Measurements from ENCODE around the gene ONECUT3.

ONECUT3 gene

DNA sequence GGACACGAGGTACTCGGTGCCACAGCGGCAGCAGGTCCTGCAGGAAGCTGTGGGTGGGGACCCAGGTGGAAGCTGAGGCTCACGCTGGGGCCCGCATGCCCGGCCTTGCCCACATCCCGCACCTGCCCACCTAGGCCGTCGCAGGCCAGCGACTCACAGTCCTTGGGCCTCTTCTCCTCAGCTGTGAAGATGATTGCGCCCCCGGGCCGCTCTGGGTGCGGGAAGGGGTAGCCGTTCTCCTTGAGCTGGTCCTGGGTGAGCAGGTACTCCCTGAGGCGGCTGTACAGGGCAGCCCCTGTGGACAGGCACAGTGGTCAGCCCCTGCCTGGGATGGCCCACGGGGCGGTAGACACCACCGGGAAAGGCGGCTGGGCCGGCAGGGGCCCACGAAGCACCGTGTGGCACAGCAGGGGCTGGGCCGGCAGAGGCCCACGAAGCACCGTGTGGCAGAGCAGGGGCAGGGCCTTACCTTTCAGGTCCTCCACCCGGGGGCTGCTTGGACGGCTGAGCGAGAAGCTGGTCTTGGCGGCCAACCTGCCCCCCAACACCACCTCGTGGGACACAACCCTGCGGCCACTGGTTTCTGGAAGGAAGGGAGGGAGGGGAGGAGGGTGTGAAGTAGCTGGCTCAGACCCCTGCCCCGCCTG lies 65.4 kb downstream of the ONECUT3 start:
- Histone ChIP-seq H3K4me3 (no peak overlapping the region), H3K4me1 (no peaks in the 10 kb centered on the region), H3K36me3 (replicated peaks) (peaks cover 50% of the 10 kb centered on the region), H3K27me3 (ENCODE audit: low read depth) (no peaks in the 10 kb centered on the region), H3K9me3 (no peaks in the 10 kb centered on the region)
- no peak for DNase-seq (ENCODE audit: low spot score in 2 of 2)
- in situ Hi-C loops (cut with MboI; ENCODE audit: low sequenced_read_pairs), result no loop called here

DNA sequence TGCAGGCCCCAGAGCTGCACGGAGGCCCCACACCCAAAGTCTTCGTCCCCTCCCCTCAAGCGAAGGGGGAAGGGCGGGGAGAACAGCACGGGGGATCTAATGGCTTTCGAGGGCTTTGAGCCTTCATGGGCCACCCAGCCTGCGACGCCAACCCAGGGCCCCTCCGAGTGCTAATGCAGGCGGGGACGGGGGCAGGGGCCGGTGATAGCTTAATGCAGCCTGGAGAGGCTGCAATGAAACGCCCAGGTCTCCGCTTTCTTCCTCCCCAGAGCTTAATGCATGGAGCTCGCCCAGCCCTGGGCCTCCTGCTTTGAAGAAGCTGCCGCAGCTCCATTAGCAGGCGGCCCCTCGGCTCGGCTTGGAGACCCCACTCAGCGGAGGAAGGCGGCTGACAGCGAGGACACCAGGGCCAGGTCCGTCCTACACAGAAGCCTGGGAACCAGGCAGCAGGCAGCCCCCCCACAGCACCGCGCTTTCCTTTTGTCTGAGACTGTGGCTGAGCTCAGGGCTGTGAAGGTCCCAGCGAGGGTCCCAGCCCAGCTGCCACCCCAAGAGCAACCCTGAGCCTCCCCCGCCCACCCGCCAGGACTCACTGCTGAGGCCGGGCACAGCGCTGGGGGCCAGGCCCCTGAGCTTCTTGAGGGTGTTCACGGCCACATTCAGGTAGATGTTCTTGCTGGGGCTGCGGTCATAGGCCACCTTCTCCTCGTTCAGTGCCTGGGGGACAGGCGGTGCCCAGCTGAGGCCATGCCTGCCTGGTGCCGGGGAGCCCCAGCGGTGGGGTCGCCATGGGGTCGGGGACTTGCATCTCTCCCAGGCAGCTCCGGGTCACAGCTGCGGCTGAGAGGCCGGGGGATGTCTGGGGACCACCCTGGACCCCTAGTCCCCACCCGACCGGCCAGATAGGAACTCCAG lies 66.3 kb downstream of the ONECUT3 start:
- in situ Hi-C loops (cut with MboI; ENCODE audit: low sequenced_read_pairs), result no loop called here
- Histone ChIP-seq H3K4me1 (no peaks in the 10 kb centered on the region), H3K9me3 (no peaks in the 10 kb centered on the region), H3K4me3 (no peak overlapping the region), H3K36me3 (replicated peaks) (peaks cover 58% of the 10 kb centered on the region), H3K27me3 (ENCODE audit: low read depth) (no peaks in the 10 kb centered on the region)
- DNase-seq (ENCODE audit: low spot score in 2 of 2), result no peak

DNA sequence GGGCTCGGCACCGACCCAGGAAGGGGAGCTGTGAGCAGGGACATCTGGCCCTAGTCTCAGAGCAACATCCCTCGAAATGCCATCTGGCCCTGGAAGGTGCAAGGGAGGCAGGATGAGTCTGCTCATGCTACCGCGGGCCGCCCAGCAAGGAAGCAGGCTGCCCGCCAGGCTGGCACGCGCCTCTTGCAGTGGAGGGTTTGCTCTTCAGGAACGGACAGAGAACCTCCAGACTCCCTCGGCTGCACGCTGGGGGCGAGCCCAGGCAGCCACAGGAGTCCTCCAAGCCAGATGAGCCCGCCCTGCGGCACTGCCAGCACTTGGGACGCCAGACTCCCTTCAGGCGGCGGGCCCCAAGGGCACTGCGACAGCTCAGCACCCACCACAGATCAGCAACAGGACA lies 68.9 kb downstream of the ONECUT3 start:
- in situ Hi-C loops (cut with MboI; ENCODE audit: low sequenced_read_pairs), result no loop called here
- no peak overlapping the region for H3K4me3 ChIP-seq
- H3K9me3 ChIP-seq, result no peaks in the 10 kb centered on the region
- H3K36me3 ChIP-seq (replicated peaks), result peaks cover 50% of the 10 kb centered on the region
- H3K27me3 ChIP-seq (ENCODE audit: low read depth), result no peaks in the 10 kb centered on the region
- DNase-seq (ENCODE audit: low spot score in 2 of 2), result no peak
- H3K4me1 ChIP-seq, result no peaks in the 10 kb centered on the region

DNA sequence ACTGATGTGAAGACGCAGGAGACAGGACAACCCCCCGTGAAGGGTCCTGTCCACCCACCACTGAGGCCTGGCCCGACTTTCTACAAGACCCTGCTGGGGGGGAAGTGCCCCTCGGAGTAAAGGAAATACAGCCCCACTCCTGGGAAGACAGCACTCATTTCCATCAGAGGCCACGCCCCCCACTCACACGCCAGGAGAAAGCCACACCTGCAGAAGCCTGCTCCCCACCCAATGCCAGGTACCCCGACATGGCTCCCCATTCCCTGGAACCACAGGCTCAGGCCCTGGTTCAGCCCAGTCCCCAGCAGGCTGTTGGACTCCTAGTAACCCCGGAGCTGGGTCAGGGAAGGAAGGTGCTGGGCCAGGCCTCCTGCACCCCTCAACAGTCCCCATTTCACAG lies 69.7 kb downstream of the ONECUT3 start:
- Histone ChIP-seq H3K36me3 (replicated peaks) (peaks cover 42% of the 10 kb centered on the region), H3K4me3 (no peak overlapping the region)
- in situ Hi-C loops (cut with MboI; ENCODE audit: low sequenced_read_pairs), result no loop called here

DNA sequence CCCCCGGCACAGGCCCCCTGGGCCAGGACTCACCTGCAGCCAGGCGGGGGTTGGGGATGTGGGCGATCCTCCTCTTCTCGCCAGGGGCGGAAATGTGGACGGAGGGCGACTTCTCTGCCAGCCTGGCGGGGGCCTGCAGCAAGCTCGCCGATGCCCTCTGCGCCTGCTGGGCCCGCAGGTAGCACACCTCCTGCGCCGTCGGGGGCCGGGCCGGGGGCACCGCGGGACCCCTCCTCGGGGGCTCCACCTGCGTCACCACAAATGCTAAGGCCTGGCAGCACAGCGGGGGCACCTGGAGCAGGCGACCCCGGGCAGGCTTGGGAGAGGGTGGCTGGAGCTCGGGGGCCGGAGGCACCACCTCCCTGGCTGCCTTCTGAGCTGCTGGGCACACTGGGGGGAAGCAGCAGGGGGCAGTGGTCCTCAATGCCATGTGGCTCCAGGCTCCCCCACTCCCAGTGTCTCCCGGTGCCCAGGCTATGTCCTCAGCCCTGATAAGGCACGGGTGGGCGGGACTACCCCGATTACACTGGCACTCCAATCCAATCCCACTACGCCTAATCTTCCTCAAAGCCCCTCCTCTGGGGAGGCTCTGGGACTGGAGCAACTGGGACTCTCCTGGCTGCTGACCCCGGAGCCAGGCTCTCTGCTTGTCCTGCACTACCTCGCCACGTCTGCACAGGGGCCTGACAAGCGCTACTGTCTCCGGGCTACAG lies 70.4 kb downstream of the ONECUT3 start:
- no peaks in the 10 kb centered on the region for H3K27me3 ChIP-seq (ENCODE audit: low read depth)
- H3K4me1 ChIP-seq, result no peaks in the 10 kb centered on the region
- in situ Hi-C loops (cut with MboI; ENCODE audit: low sequenced_read_pairs), result no loop called here
- H3K4me3 ChIP-seq, result no peak overlapping the region
- H3K9me3 ChIP-seq, result no peaks in the 10 kb centered on the region
- DNase-seq (ENCODE audit: low spot score in 2 of 2), result no peak
- H3K36me3 ChIP-seq (replicated peaks), result peaks cover 35% of the 10 kb centered on the region

More for the DNA sequence above, 69.7 kb downstream of the ONECUT3 start:
- Histone ChIP-seq H3K27me3 (ENCODE audit: low read depth) (no peaks in the 10 kb centered on the region), H3K4me1 (no peaks in the 10 kb centered on the region), H3K9me3 (no peaks in the 10 kb centered on the region)
- DNase-seq (ENCODE audit: low spot score in 2 of 2), result no peak

GRCh38 chr19:1824252-1824622 lies 70.9 kb downstream of the ONECUT3 start:
- H3K9me3 ChIP-seq, result no peaks in the 10 kb centered on the region
- no peaks in the 10 kb centered on the region for H3K4me1 ChIP-seq
- no peaks in the 10 kb centered on the region for H3K27me3 ChIP-seq (ENCODE audit: low read depth)
- no peak for DNase-seq (ENCODE audit: low spot score in 2 of 2)
- peaks cover 33% of the 10 kb centered on the region for H3K36me3 ChIP-seq (replicated peaks)
- H3K4me3 ChIP-seq, result no peak overlapping the region
- in situ Hi-C loops (cut with MboI; ENCODE audit: low sequenced_read_pairs), result no loop called here

DNA sequence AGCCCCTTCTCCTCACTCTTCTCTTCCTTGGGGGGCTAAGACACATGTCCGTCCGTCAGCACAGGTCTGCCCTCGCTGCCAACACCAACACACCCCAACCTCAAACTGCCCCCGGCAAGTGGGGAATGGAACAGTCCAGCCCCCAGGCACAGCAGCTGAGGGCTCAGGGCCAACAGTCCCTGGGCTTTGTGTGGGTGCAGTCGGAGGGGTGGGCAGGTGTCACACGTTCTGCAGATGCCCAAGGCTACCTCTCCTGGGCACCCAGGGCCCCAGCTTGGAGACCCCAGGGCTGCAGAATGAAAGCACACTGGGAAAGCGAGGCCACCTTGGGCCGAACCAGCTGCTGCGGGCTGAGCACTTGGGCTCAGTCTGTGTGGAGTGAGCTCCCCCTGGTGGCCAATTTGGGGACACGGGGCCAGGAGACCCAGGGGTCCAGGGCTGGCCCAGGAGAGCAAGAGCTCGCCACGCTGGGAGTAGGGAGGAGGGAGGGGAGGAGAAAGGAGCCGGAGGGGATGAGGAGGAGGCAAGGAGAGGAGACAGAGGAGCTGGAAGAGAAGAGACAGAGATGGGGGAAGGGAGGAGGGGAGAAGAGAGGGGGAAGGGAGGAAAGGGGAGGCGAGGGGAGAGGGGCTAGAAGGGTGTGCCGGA lies 72.7 kb downstream of the ONECUT3 start:
- in situ Hi-C loops (cut with MboI; ENCODE audit: low sequenced_read_pairs), result no loop called here
- peak; percentile 34 to 90 for DNase-seq (ENCODE audit: low spot score in 2 of 2)
- H3K4me1 ChIP-seq, result no peaks in the 10 kb centered on the region

GRCh38 chr19:1826557-1827521 lies 73.5 kb downstream of the ONECUT3 start:
- H3K4me3 ChIP-seq, result no peak overlapping the region
- in situ Hi-C loops (cut with MboI; ENCODE audit: low sequenced_read_pairs), result no loop called here
- H3K9me3 ChIP-seq, result no peaks in the 10 kb centered on the region
- no peak for DNase-seq (ENCODE audit: low spot score in 2 of 2)
- H3K4me1 ChIP-seq, result no peaks in the 10 kb centered on the region
- peaks cover 21% of the 10 kb centered on the region; the same call in 1 of the 2 replicates for H3K36me3 ChIP-seq (replicated peaks)
- no peaks in the 10 kb centered on the region for H3K27me3 ChIP-seq (ENCODE audit: low read depth)

More for the DNA sequence above, 72.7 kb downstream of the ONECUT3 start:
- Histone ChIP-seq H3K36me3 (replicated peaks) (peaks cover 22% of the 10 kb centered on the region; the same call in 1 of the 2 replicates), H3K4me3 (no peak overlapping the region), H3K27me3 (ENCODE audit: low read depth) (no peaks in the 10 kb centered on the region), H3K9me3 (no peaks in the 10 kb centered on the region)

DNA sequence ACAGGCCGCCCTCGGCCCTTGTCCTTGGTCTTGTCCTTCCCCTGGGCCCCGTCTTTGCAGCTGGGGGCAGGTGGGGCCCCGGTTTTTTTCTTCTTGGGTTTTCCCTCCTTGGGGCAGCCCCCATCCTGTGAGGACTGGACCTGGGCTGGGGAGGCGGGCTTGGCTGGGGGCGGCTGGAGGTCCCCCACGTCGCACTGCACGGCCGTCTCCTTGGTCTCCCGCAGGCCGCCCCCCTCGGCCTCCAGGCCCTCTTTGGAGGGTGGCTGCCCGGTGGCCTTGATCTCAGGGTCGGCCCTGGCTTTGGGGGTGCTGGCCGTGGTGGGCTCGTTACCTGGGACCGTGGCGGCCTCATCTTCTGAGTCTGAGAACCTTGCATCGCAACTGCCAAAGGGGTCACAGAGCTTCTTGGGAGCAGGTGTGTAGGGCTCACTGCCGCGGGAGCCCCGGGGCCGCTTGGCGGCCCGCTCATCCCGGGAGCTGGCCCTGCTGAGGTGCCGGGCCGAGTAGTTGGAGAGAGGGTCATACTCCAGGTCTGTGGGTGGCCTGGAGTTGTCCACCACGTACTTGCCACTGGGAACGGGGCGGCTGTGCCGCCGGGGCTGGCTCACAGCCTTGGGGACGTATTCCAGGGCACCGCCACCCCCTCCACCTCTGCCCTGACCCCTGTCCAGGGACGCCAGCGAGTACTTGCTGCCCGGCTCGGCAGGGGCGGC lies 74.4 kb downstream of the ONECUT3 start:
- H3K27me3 ChIP-seq (ENCODE audit: low read depth), result no peaks in the 10 kb centered on the region
- H3K36me3 ChIP-seq (replicated peaks), result peaks cover 19% of the 10 kb centered on the region; the same call in 1 of the 2 replicates
- H3K4me1 ChIP-seq, result no peaks in the 10 kb centered on the region
- in situ Hi-C loops (cut with MboI; ENCODE audit: low sequenced_read_pairs), result no loop called here
- no peak overlapping the region for H3K4me3 ChIP-seq
- DNase-seq (ENCODE audit: low spot score in 2 of 2), result no peak
- no peaks in the 10 kb centered on the region for H3K9me3 ChIP-seq

GRCh38 chr19:1828279-1829238 lies 75.3 kb downstream of the ONECUT3 start:
- no peak for DNase-seq (ENCODE audit: low spot score in 2 of 2)
- H3K9me3 ChIP-seq, result no peaks in the 10 kb centered on the region
- in situ Hi-C loops (cut with MboI; ENCODE audit: low sequenced_read_pairs), result no loop called here
- H3K4me3 ChIP-seq, result no peak overlapping the region
- peaks cover 19% of the 10 kb centered on the region; the same call in 1 of the 2 replicates for H3K36me3 ChIP-seq (replicated peaks)
- no peaks in the 10 kb centered on the region for H3K4me1 ChIP-seq
- H3K27me3 ChIP-seq (ENCODE audit: low read depth), result no peaks in the 10 kb centered on the region

- no peaks in the 10 kb centered on the region for H3K27me3 ChIP-seq (ENCODE audit: low read depth)
- in situ Hi-C loops (cut with MboI; ENCODE audit: low sequenced_read_pairs), result no loop called here
- no peak for DNase-seq (ENCODE audit: low spot score in 2 of 2)
- H3K4me1 ChIP-seq, result no peaks in the 10 kb centered on the region
- 0 out of 2 replicates have a peak, but pooled peaks cover 10% of the 10 kb centered on the region for H3K36me3 ChIP-seq (replicated peaks)
- no peak overlapping the region for H3K4me3 ChIP-seq
- no peaks in the 10 kb centered on the region for H3K9me3 ChIP-seq
Measured at GRCh38 chr19:1829958-1830357, 76.7 kb downstream of the ONECUT3 start.
